ENCODE results near the gene FAM53B. TPM values are rescaled to one million over a fixed set of nuclear protein-coding genes. Genes with fewer than 3 reads are reported as not detected.

The FAM53B gene
- total RNA-seq, 2 donors from 2014 or later = 43.3 to 45.2 TPM

DNA sequence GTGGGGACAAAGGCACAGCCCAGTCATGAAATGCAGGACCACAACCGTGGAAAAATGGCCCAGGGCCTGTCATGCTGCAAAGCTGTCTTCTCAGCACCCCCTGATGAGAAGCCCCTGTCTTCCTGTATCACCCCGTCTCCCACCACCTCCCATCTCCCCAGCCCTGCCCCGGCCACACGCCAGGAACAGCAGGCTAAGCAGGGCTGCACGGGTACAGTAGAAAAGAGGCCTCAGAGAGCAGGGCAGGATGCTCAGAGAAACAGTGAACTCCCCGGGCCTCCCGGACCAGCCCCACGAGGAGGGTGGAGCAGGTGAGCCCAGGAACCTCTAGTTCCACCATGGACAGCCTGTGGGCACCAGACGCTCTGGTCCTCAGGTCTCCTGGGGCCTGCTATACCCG lies 77.7 kb downstream of the FAM53B start:
- TF ChIP-seq, protein P1, sequence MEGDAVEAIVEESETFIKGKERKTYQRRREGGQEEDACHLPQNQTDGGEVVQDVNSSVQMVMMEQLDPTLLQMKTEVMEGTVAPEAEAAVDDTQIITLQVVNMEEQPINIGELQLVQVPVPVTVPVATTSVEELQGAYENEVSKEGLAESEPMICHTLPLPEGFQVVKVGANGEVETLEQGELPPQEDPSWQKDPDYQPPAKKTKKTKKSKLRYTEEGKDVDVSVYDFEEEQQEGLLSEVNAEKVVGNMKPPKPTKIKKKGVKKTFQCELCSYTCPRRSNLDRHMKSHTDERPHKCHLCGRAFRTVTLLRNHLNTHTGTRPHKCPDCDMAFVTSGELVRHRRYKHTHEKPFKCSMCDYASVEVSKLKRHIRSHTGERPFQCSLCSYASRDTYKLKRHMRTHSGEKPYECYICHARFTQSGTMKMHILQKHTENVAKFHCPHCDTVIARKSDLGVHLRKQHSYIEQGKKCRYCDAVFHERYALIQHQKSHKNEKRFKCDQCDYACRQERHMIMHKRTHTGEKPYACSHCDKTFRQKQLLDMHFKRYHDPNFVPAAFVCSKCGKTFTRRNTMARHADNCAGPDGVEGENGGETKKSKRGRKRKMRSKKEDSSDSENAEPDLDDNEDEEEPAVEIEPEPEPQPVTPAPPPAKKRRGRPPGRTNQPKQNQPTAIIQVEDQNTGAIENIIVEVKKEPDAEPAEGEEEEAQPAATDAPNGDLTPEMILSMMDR (IDR thresholded peaks at IDR 0.05) = no peak
- Histone ChIP-seq H3K27ac (no peak overlapping the region), H3K9me3 (no peaks in the 10 kb centered on the region), H3K4me3 (no peak overlapping the region), H3K9ac (ENCODE audit: low read depth in 2 of 2, low read length in 2 of 2) (no peak overlapping the region), H3K4me1 (peaks cover 11% of the 10 kb centered on the region), H3K36me3 (no peaks in the 10 kb centered on the region), H3K27me3 (no peaks in the 10 kb centered on the region)
- no peak for DNase-seq
- intact Hi-C loops (cut with DNase I) = no loop called here

DNA sequence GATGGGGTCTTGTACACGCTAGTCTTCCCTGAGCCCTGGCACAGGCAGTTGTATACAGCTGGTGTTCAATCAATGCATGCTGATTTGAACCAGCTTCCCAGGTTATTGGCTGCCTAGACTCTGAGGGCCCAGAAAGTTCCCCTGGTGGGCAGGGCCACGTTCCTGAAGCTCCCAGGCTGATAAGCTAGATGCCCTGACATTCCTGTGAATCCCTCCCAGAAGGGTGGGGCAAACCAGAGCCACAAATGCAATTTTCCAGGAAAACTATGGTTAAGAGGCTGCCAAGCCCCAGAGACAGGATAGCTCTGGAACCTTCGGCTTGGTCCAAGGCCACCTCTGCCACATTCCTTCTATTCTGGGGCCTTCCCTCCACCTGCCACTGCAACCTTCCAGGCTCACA lies 78.2 kb downstream of the FAM53B start:
- H3K36me3 ChIP-seq = no peaks in the 10 kb centered on the region
- H3K9me3 ChIP-seq = no peaks in the 10 kb centered on the region
- peaks cover 10% of the 10 kb centered on the region for H3K4me1 ChIP-seq
- peak; percentile 49 for DNase-seq
- no peak overlapping the region for H3K27ac ChIP-seq
- no peak overlapping the region for H3K4me3 ChIP-seq
- no peaks in the 10 kb centered on the region for H3K27me3 ChIP-seq
- TF ChIP-seq, protein P1 (IDR thresholded peaks at IDR 0.05) = no peak
- intact Hi-C loops (cut with DNase I) = no loop called here
- H3K9ac ChIP-seq (ENCODE audit: low read depth in 2 of 2, low read length in 2 of 2) = no peak overlapping the region

DNA sequence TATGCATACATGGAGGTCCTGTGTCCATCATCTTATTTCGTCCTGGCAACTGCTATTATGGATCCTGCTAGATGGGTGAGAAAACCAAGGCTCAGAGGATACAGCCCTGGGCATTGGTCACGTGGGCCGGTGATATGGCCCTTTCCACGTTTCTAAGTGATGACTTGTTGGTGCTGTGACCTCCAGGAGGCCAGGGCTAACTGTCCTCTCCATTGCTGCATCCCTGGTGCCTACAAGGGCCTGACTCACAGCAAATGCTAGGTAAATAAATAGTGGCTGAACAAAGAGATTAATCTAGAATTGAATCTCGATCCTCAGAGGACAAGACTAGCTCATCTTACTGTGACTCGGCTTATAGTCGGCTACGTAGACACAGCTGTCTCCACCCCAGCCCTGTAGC lies 78.6 kb downstream of the FAM53B start:
- H3K9me3 ChIP-seq = no peaks in the 10 kb centered on the region
- H3K27ac ChIP-seq = no peak overlapping the region
- TF ChIP-seq, protein P1 (IDR thresholded peaks at IDR 0.05) = no peak
- intact Hi-C loops (cut with DNase I) = no loop called here
- H3K4me1 ChIP-seq = peaks cover 7% of the 10 kb centered on the region
- H3K9ac ChIP-seq (ENCODE audit: low read depth in 2 of 2, low read length in 2 of 2) = no peak overlapping the region
- no peaks in the 10 kb centered on the region for H3K27me3 ChIP-seq
- H3K36me3 ChIP-seq = no peaks in the 10 kb centered on the region
- H3K4me3 ChIP-seq = no peak overlapping the region
- no peak for DNase-seq

DNA sequence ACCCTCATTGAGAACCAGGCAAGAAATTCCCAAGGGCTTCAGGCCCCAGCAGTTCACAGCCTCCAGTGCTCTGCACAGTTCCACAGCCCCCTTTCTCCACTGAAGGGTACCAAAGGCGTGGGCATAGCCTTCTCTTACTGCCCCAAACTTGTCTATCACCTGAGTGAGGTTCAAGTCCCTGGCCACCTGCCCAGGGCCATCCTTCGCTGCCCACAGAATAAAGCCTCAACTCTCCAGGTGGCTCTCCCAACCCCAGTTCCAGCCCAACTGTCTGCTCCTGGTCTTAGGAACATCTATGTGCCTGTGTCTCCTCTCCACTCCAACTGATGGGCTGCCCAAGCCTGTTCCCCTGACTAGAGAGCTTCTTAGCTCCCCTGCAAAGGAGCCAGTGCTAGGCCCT lies 79.1 kb downstream of the FAM53B start:
- Histone ChIP-seq H3K27me3 (no peaks in the 10 kb centered on the region), H3K4me3 (no peak overlapping the region), H3K36me3 (no peaks in the 10 kb centered on the region), H3K9me3 (no peaks in the 10 kb centered on the region), H3K4me1 (peaks cover 7% of the 10 kb centered on the region), H3K9ac (ENCODE audit: low read depth in 2 of 2, low read length in 2 of 2) (no peak overlapping the region), H3K27ac (no peak overlapping the region)
- DNase-seq = no peak
- intact Hi-C loops (cut with DNase I) = no loop called here
- TF ChIP-seq, protein P1 (IDR thresholded peaks at IDR 0.05) = no peak

DNA sequence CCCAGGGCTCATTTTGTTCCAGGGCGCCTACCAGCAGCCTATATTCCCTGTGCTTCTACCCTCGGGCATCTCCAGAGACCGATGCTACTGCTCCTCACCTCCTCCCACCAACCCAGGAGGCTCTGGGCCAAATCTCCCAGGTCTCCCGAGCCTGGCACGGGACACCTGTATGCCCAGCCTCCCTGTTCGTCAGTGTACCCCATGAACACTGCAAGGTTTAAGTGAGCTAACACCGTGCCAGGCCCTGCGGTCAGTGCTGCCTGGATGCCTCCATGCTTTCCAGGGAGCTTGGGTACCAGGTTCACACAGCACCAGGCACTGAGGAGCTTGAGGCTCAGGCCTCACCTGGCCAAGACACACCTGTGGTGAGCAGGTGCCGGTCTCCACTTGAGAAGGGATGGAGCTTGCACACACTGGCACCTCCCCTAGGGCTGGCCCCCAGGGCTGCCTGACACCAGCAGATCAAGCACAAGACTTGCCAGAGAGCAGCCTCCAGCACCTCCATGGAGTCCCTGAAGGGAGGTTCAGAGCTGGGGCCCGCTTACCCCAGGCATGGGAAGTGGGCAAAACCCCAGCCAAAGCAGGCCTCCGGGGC lies 80.3 kb downstream of the FAM53B start:
- DNase-seq = no peak
- intact Hi-C loops (cut with DNase I) = no loop called here
- Histone ChIP-seq H3K27ac (no peak overlapping the region), H3K9me3 (no peaks in the 10 kb centered on the region), H3K27me3 (no peaks in the 10 kb centered on the region), H3K9ac (ENCODE audit: low read depth in 2 of 2, low read length in 2 of 2) (no peak overlapping the region), H3K4me1 (peaks cover 7% of the 10 kb centered on the region), H3K36me3 (no peaks in the 10 kb centered on the region), H3K4me3 (no peak overlapping the region)
- TF ChIP-seq, protein P1 (IDR thresholded peaks at IDR 0.05) = no peak

All from colonic mucosa (tissue), 4 donors.